ENCODE results near the gene NPR2.

NPR2 gene

GRCh38 chr9:35845824-35846771, 54.7 kb downstream of the NPR2 start:
- DNase-seq (no peak), ATAC-seq (peak; percentile 27)
- peak overlapping the region in 1 of 2 donors; percentile 14 for H3K4me3 Mint-ChIP-seq
- H3K27ac Mint-ChIP-seq, result peak overlapping the region in 1 of 2 donors; percentile 38
- no peaks in the 10 kb centered on the region for H3K27me3 Mint-ChIP-seq
- no peaks in the 10 kb centered on the region for H3K9me3 Mint-ChIP-seq
- H3K4me1 Mint-ChIP-seq, result peaks cover 55% of the 10 kb centered on the region

- peak overlapping the region in 1 of 2 donors; percentile 36 for H3K4me3 Mint-ChIP-seq
- ATAC-seq (peak; percentile 84), DNase-seq (no peak)
Observed at GRCh38 chr9:35847792-35848572, 56.6 kb downstream of the NPR2 start.

DNA sequence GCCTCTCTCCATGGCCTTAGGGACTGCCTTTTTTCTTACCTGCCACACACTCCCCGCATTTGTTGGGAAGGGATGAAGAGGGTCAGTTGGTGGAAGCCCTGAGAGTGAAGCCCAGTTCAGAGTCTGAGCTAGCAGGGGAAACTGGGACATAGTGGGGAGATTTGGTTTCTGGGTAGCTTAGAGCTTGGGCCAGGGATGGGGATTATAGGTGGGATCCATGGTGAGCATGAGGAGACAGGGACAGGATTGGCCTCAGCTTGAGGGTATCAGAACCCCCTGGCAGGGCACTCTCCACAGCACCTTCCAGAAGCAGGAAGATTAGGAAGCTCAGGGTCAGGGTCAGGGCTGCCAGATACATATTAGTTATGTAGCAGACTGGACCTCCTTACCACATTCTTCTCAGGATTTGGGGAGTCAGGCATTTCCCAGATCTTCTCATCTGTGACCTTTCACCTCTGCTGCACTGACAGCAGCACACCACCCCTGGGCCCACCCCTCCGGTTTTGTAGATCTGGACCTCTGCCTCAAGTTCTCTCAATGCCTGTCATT, 61.0 kb downstream of the NPR2 start:
- Mint-ChIP-seq H3K27ac (no peak overlapping the region), H3K27me3 (no peaks in the 10 kb centered on the region), H3K9me3 (no peaks in the 10 kb centered on the region), H3K4me1 (peaks cover 17% of the 10 kb centered on the region), H3K4me3 (no peak overlapping the region)
- ATAC-seq (no peak), DNase-seq (peak in 1 of 2 donors; percentile 2)

More at GRCh38 chr9:35847792-35848572, 56.6 kb downstream of the NPR2 start:
- H3K4me1 Mint-ChIP-seq, result peaks cover 47% of the 10 kb centered on the region
- H3K9me3 Mint-ChIP-seq, result no peaks in the 10 kb centered on the region
- peak overlapping the region; percentile 33 to 90 for H3K27ac Mint-ChIP-seq
- H3K27me3 Mint-ChIP-seq, result no peaks in the 10 kb centered on the region

- H3K4me1 Mint-ChIP-seq, result peaks cover 9% of the 10 kb centered on the region
- no peak overlapping the region for H3K27ac Mint-ChIP-seq
- no peak for ATAC-seq
- no peak overlapping the region for H3K4me3 Mint-ChIP-seq
- peak in 1 of 2 donors; percentile 2 for DNase-seq
- H3K9me3 Mint-ChIP-seq, result no peaks in the 10 kb centered on the region
- H3K27me3 Mint-ChIP-seq, result no peaks in the 10 kb centered on the region
Observed at GRCh38 chr9:35852876-35853865, 61.8 kb downstream of the NPR2 start.

- ATAC-seq, result no peak
- no peak for DNase-seq
- Mint-ChIP-seq H3K9me3 (no peaks in the 10 kb centered on the region), H3K27me3 (no peaks in the 10 kb centered on the region), H3K27ac (no peak overlapping the region), H3K4me3 (no peak overlapping the region), H3K4me1 (no peaks in the 10 kb centered on the region)
Observed at GRCh38 chr9:35854091-35854762, 62.8 kb downstream of the NPR2 start.

- H3K27ac Mint-ChIP-seq, result no peak overlapping the region
Observed at GRCh38 chr9:35856206-35856605, 64.8 kb downstream of the NPR2 start.

DNA sequence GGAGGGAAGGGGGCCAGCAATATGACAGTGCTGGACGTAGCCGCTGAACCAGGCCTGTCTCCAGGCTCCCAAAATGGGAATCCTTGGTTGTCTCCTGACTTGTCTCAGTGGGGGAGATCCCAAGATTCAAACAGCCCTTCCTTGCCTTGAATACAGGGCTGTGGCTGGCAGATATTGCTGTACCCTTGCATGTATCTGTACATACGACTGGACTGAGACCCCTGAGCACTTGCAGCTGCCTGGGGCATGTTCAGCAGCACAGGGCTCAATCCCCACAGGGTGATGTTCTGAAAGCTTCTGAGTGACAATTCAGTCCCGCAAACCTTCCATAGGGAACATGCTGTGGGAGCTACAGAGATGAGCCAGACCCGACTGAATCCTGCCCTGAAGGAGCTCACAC, 65.5 kb downstream of the NPR2 start:
- ATAC-seq, result no peak
- no peak for DNase-seq
- Mint-ChIP-seq H3K9me3 (no peaks in the 10 kb centered on the region), H3K27ac (no peak overlapping the region), H3K27me3 (peaks cover 15% of the 10 kb centered on the region), H3K4me1 (no peaks in the 10 kb centered on the region), H3K4me3 (no peak overlapping the region)

More at GRCh38 chr9:35856206-35856605, 64.8 kb downstream of the NPR2 start:
- Mint-ChIP-seq H3K9me3 (no peaks in the 10 kb centered on the region), H3K4me3 (no peak overlapping the region), H3K27me3 (peaks cover 9% of the 10 kb centered on the region), H3K4me1 (no peaks in the 10 kb centered on the region)
- DNase-seq (no peak), ATAC-seq (no peak)

DNA sequence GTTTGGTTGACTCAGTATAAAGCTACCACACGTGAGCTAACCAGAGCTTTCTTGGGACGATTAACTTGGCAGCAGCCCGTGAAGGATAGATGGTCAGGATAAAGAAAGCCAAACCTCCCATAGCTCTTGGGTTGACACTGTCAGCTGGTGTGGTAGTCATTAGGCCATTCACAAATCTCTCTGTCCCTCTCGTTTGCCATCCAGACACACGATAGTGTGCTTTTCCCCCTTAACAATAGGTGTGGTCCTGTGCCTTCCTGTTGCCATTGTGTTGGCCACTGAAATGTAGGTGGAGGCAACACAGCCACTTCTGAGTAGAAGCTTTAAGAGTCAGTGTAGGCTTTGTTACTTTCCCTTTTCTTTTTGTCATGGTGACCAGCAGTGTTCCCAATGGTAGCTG, 67.1 kb downstream of the NPR2 start:
- H3K27me3 Mint-ChIP-seq, result peaks cover 28% of the 10 kb centered on the region
- no peak for ATAC-seq
- no peaks in the 10 kb centered on the region for H3K9me3 Mint-ChIP-seq
- H3K4me1 Mint-ChIP-seq, result no peaks in the 10 kb centered on the region
- H3K27ac Mint-ChIP-seq, result no peak overlapping the region
- DNase-seq, result no peak
- no peak overlapping the region for H3K4me3 Mint-ChIP-seq
